Activated T-cell treated with anti-CD3 and anti-CD28 coated beads for 48 hours (primary cell): ENCODE results near the gene UBASH3B.
"Not testable (repeated sequence)": the region's sequence is repeated elsewhere in the genome, so short reads cannot be mapped to it uniquely, and the experiment has no call there.

Experiments
- DNase-seq: peaks from one replicate; pipeline ENCODE4 v3.0.0-alpha.2; 2020; ENCODE audit warnings: low read depth

Gene UBASH3B

DNA sequence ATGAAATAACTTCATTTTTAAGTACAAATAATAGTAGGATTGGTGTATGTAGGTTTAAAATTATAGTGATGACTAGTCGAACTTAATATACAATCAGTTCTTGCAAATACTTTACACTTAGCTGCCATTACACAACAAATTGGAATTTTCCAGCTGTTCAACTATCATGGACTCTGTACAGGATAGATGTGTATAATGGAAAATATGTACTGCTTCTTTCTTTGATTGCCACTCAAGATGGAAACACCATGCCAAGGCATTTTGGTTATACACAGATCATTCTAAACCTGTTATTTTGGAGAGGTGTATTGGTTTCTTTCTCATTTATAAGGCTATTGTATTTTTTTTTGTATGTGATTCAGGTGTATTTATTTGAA lies 158.4 kb downstream of the UBASH3B start:
- no peak for DNase-seq

DNA sequence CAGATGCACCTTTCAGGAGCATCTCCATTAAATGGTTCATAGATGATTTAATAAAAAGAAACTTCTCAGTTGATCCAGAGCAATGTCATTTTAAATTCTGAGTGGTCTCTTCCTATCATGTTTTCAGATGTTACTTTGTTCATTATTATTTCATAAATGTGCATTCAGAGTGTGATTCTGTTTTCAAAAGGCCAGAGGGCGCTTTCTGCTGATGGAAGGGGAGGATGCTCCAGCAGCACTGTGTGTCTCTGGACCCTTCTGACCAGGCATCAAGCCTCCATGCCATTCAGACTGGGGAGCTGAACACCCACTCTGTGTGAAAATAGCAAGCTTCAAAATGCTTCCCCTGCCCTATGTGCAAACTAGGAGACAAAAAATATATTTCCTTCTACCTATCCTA lies 158.9 kb downstream of the UBASH3B start:
- DNase-seq, result no peak

DNA sequence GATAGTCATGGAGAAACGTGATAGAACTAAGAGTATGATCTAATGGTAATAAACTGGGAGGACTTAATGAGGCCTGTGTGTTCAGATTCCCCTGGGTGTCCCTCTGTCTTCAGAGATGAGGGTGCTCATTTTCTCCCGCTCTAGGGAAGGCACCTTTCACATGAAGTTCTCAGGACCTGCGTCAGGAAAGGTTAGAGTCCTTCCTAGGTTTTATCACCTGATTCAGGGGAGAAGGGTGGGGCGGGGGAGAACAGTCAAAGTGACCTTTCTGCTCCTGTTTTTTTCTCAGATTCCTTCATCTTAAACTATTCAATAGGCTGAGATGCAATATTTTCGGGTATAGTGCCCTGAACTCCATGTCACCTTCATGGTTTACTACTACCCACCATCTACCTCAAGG lies 160.4 kb downstream of the UBASH3B start:
- DNase-seq, result no peak

DNA sequence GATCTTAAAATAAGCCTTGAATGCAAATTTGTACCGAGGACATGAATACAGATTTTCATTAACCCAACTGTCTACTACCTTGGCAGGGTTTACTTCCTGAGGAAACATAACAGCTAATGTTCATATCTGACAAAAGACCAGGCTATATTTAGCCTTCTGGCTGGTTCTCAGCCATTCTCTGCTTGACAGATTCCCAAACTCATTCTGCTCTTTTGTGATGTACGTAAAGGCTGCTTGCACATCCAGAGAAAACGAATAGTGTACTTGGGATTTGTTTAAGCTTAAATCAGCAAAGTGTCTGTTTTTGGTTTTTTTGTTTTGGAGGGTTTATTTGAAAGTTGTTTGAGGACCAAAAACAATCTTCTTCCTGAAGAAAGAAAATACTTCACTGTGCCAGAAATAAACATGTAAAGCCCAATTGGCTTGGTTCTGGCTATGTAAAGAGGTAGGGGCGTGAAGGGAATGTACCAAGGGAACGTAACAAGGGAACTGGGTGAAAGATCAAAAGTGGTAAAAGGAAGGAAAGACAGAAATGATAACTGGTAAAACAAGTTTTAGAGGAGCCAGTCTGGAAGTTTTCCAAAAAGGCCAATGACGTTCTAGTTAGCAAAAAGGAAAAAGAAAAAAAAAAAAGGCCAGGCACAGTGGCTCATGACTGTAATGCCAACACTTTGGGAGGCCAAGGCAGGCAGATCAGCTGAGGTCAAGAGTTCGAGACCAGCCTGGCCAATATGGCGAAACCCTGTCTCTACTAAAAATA lies 161.4 kb downstream of the UBASH3B start:
- no peak for DNase-seq

DNA sequence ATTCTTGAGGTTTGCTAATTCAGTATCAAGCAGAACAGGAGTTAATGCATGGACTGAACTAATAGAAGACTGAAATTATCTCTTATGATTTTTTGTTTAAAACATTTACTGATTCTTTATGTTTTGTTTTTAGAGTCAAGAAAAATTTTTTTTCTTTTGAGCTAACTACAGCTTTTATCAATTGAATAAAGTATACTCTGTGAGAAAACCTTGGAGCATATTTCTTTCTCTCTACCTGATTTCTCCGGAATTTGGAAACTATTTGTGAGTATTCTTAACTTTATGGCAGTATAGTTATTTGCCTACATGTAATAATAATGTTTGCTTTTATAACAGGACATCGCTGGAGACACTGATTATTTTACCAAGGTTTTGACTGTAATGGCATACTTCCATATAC lies 164.6 kb downstream of the UBASH3B start:
- no peak for DNase-seq

DNA sequence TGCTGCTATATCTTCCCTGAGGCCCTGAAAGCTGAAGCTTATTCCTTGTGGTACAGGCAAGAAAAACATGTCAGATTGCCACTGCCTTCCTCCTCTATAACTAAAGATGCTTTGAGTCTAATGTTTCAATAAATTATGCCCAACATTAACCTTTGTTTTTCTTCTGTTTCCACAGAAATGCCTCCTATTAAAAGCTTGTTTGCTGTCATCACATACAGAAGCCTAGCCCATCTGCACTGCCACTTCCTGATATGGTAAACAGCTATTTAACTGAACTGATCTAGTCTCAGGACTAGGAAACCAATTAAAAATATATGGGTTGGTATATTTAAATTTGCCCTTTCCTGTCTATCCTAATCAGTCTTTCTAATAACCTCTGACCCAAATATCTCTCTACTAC lies 165.6 kb downstream of the UBASH3B start:
- no peak for DNase-seq

DNA sequence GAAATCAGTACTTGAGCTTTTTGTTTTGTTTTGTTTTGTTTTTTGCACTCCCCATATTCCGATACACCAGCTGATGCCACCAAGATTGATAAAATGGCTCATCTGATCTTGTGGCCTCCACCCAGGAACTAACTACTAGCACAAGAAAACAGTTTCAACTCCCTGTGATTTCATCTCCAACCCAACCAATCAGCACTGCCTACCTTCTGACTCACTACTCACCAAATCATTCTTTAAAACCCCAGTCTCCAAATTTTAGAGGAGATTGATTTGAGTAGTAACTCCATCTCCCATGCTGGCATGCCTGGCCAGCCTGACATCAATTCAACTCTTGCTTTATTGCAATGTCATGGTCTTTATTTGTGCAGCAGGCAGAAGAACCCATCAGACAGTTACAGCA lies 166.7 kb downstream of the UBASH3B start:
- no peak for DNase-seq

DNA sequence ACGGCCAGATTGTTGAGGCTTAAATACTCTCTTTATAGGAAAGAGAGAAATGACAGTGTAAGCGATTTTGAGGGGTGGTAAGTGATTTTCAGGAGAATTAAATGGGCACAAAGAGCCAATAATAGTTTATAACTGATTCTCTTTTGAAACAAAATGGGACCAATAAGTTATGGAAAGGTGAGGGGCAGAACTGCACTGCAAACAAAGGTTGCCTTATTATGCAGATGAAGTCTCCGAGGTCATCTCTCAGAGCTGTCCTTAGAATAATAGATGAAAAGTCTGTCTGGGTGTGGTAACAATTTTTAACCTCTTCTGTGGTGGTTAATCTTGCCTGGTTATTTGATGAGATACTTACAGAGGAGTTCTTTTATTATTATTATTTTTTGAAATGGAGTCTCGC lies 168.0 kb downstream of the UBASH3B start:
- no peak for DNase-seq

DNA sequence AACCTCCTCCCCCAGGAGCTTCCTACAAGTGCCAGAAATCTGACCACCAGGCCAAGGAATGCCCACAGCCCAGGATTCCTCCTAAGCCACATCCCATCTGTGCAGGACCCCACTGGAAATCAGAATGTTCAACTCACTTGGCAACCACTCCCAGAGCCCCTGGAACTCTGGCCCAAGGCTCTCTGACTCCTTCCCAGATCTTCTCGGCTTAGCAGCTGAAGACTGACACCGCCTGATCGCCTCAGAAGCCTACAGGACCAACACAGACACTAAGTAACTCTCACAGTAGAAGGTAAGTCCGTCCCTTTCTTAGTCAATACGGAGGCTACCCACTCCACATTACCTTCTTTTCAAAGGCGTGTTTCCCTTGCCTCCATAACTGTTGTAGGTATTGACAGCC lies 173.8 kb downstream of the UBASH3B start:
- DNase-seq, result not testable (repeated sequence)

DNA sequence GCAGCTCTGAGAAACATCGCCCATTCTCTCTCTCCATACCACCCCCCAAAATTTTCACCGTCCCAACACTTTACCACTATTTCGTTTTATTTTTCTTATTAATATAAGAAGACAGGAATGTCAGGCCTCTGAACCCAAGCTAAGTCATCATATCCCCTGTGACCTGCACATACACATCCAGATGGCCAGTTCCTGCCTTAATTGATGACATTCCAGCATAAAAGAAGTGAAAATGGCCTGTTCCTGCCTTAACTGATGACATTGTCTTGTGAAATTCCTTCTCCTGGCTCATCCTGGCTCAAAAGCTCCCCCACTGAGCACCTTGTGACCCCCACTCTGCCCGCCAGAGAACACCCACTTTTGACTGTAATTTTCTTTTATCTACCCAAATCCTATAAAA lies 176.8 kb downstream of the UBASH3B start:
- not testable (repeated sequence) for DNase-seq

DNA sequence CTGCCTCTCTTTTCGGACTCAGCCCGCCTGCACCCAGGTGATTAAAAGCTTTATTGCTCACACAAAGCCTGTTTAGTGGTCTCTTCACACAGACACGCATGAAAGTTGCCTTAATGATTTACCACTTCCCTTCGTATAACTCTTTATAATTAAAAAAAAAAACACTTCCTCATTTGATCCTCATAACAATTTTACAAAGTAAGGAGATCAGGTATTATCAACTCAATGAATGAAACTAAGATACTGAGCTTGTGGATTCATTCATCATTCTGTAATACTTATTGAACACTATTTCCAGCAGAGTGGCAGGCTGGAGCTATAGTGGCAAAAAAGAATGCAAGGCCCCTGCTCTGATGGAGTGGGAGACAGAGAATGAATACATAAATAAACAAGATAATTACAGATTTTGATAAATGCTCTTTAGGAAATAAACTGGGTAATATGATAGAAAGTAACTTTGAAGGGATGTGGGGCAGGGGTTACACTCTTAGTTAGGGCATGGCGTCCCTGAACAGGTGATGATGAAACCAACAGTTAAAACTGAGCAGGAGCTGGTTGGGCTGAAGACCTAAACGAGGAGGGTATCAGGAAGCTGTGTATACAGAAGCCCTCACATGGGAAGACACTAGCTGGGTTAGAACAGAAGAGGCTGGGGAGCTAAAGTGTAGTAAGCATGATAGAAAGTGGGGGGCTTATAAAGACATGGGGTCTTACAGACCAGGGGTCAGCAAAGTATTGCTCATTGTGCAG lies 177.4 kb downstream of the UBASH3B start:
- no peak for DNase-seq

DNA sequence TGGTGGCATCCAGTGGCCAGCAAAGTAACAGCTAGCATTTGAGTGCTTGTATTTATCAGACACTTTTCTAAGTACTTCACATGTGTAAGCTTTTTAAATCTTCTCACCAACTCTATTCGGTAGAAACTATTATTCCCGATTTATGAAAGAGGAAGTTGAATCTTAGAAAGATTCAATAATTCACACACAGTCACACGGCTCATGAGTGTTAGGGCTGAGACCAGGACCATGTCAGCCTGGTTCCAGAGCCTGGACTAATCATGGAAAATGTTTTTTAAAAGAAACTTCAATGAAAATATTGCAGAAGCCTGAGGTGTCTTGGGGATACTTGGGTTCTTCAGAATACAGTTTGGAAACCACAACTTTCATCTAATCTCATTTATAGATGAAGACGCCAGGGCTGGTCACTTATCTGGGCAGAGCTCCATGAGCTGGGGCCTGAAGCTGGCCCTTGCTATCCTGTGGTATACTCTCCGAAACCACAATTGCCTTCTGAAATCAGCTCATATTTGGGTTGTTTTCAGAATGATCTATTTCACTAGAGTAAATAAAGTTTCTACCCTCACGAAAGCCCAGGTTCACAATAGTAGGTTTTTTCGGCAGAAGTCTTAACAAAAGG lies 178.4 kb downstream of the UBASH3B start:
- DNase-seq, result no peak

DNA sequence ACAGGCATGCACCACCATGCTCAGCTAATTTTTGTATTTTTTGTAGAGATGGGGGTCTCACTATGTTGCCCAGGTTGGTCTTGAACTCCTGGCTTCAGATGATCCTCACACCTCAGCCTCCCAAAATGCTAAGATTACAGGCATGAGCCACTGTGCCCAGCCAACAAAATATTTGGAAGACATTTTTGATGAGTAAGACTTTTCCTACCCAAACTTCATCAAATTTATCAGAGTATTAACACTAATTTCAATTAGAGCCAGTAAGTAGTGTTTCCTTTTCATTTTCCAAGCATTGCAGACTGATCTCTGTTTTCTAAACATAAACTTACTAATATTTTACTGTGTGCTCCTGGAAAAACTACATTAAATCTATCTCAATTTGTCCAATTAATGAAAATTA lies 181.4 kb downstream of the UBASH3B start:
- DNase-seq, result no peak

DNA sequence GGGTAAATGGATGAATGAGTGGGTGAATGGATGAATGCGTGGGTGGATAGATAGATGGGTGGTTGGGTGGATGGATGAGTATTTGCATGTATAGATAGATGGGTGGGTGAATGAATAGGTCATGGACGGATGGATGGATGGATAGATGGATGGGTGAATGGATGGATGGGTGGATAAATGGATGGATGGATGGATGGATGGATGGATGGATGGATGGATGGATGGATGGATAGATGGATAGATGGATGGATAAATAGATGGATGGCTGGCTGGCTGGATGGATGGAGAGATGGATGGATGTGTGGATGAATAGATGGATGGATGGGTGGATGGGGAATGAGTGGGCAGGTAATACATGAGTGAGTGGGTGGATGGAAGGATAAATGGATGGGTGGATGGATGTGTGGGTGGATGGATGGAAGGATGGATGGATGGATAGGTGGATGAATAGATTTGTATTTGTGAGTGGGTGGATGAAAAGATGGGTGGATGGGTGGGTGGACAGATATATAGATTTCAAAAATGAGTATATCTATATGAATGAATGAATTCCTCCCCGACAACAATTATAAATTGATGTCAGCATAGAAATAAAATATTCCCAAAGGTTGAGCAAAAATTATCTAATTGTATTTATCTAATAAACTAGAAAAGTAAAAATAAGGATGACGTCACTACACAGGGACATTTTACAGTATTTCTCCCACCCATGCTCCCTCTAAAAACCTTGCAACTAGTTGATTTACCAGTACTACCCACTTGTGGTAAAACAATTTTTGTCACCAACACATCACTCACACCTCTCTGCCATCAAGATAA lies 182.2 kb downstream of the UBASH3B start:
- no peak for DNase-seq

DNA sequence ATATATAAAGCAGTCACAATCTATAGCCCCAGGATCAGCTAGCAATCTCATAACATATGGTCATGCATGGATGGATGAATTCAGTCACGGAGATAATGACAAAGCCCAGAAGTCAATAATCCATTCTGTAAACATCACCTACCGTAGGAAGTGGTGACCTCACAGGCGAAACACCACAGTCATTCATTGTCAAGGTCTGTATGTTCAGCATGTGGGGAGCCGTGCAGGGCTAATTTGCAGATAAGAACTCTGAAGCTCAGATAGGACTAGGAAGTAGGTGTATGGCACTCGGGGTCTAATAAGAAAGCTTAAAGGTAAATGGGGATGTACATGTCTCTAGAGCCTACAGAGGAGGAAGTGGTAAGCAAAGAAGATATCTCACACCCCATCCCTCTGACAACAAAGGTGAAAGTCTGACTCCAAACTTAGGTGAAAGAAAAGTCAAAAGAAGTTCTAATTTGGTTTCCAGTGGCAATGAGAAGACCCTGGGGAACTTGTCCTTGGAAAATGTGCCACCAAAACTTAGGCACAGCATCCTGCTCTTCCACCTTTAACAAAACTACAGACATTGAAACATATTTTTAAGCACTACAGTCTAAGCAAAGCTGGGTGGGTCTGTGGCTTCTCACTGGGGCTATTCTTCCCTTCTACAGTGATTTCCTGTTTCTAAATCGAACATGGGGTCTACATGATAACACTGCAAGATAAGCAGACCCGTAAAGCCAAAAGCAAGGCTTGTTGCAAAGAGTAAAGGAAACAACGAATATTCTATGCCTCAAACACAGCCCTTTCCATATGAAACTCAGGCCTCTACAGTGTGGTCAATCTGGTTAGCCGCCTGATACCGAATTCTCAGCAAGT lies 188.0 kb downstream of the UBASH3B start:
- peak; percentile 34 for DNase-seq

DNA sequence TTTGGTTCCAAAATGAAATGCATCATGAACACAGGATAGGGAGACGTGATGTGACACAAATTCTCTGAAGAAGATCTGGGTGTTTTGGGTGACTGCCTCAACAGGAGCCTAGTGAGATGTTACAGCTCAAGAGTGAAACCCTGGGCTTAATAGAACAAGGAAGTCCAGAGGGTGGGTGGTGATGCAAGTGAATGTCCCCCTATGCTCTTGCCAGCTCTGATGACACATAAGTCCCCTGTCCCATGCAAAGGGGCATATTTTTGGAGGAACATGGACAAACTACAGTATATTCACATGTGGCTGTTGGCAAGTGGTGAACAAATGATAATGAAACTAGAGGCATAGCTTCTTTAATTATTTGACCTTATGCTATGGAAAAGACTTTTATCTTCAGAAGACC lies 191.9 kb downstream of the UBASH3B start:
- no peak for DNase-seq

DNA sequence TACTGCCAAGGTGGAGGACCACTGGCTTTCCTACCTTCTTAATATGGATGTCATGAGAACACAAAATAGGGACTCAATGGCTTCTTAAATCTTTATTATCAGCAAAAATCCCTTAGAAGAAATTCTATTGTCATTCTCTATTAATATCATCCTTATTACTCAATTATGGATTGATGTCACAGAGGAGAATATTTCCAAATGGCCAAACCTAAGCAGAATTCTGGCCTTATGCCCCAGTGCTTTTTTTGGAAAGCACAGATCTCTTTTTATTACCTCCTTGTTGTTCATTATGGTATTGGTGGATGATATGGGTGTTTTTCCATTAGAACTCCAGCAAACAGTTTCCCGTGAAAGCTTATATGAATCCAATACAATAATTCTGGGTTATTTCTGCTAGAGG lies 192.7 kb downstream of the UBASH3B start:
- no peak for DNase-seq

DNA sequence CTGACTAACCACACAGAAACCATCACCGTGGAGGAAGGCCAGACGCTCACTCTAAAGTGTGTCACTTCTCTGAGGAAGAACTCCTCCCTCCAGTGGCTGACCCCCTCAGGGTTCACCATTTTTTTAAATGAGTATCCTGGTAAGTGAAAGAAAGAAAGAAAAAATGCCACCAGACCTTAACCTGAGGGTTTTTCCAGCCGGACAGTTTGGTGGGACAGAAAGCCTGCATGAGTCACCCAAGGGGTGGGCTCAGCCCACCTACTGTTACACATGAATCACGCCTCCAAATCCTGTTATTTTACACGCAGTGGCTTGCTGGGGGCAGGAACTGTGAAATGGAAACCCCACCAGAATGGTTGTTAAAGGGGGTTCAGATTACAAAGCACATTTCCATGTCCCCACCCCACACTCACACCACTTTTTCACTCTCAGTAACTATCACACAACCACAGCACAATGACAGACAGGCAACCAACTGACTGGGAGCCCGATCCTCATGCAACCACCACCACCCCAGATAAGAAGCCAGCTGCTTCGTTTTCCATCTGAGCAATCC lies 194.6 kb downstream of the UBASH3B start:
- peak; percentile 46 for DNase-seq

DNA sequence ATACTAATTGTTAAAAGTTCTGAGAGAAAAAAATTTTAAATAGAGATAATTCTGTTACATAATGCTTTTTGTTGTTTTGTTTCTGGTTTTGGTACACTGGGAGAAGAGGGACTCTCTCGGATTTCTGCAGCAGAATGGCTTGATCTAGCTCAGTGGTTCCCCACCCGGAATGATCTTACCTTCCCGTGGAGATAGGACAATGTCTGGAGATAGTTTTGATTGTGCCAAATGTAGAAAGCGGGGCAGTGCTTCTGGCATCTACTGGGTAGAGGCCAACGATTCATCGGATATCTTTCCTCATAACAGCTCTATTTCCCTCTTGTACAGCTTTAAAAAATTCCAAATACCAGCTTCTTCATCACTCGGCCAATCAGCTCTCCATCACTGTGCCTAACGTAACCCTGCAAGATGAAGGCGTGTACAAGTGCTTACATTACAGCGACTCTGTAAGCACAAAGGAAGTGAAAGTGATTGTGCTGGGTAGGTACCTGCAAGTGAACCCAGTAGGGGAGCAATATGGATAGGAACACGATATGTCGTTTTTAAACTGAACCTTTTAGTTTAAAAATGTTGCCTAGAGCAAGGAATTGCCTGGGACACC lies 195.9 kb downstream of the UBASH3B start:
- no peak for DNase-seq

DNA sequence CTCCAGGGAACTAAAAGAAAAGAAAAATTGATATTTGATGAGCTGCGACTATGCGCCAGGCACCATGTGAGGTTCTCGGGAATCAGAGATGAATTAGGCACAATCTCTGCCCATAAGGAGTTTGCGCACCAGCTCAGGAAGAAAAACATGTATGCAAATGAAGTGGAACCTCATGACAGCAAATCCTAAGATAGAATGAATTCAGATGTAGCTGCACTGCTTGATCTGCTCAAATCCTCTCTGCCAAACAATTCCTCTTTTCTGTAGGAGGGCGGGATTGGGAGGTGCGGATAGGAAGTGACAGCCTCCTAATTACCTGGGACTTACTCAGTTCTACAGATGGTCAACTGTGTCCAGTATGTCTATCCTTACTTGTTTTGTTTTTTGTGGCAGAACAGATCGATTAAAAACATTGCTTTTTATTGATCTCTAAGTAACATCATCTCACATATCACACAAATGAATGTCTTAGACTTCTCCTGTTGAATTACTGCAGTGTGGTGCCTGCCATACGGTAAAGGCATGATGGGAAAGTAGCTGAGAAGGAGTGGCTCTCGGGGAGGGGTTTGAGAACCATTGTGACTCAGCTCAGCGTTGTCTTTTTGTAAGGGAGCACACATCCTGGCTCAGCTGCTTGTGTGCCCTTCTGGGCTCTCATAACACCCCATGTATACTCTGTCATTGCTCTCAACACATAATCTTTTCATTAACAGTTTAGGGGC lies 196.7 kb downstream of the UBASH3B start:
- peak; percentile 22 for DNase-seq
